Trophoblast cell (in vitro differentiated cells and primary cell): ENCODE data around the gene UBA3.

Source experiments
- DNase-seq, 2 donors: peaks; one replicate each; pipeline ENCODE4 v3.0.0-alpha.2; 2016
- H2AFZ ChIP-seq: 2 replicates; pipeline ENCODE4 v1.6.1; 2013; ENCODE audit warnings: low read length, moderate library complexity, mild to moderate bottlenecking; ENCODE audit not compliant: insufficient read depth, poor library complexity
- H2AK5ac ChIP-seq: 2 replicates; pipeline ENCODE4 v1.6.1; 2013; ENCODE audit warnings: mild to moderate bottlenecking, low read length
- H2BK120ac ChIP-seq: 2 replicates; pipeline ENCODE4 v1.6.1; 2013; ENCODE audit warnings: low read length, mild to moderate bottlenecking, moderate library complexity; ENCODE audit not compliant: insufficient read depth, poor library complexity
- H2BK12ac ChIP-seq: 2 replicates; pipeline ENCODE4 v1.6.1; 2013; ENCODE audit warnings: mild to moderate bottlenecking, low read length, moderate library complexity
- H2BK5ac ChIP-seq: 2 replicates; pipeline ENCODE4 v1.6.1; 2013; ENCODE audit warnings: low read length, low read depth, moderate library complexity, mild to moderate bottlenecking; ENCODE audit not compliant: poor library complexity
- H3K14ac ChIP-seq: 2 replicates; pipeline ENCODE4 v1.6.1; 2013; ENCODE audit warnings: mild to moderate bottlenecking, low read length
- H3K18ac ChIP-seq: 2 replicates; pipeline ENCODE4 v1.6.1; 2013; ENCODE audit warnings: mild to moderate bottlenecking, low read length
- H3K23ac ChIP-seq: 2 replicates; pipeline ENCODE4 v1.6.1; 2013; ENCODE audit warnings: low read length
- H3K27ac ChIP-seq: 2 replicates; pipeline ENCODE4 v1.5.1; 2013; ENCODE audit warnings: low read depth, mild to moderate bottlenecking, inconsistent platforms, low read length, moderate library complexity
- H3K27me3 ChIP-seq: 2 replicates; pipeline ENCODE4 v1.6.1; 2013; ENCODE audit warnings: inconsistent platforms, mild to moderate bottlenecking, low read length, moderate library complexity; ENCODE audit not compliant: insufficient read depth
- H3K36me3 ChIP-seq, 2 experiments: 1 replicate in 1 of 2; 2 replicates in 1 of 2; pipeline ENCODE4 v1.6.1; 2013; ENCODE audit warnings: low read length in 2 of 2, mild to moderate bottlenecking in 2 of 2, moderate library complexity in 1 of 2; ENCODE audit not compliant: insufficient read depth in 2 of 2, control insufficient read depth in 1 of 2
- H3K4ac ChIP-seq: 2 replicates; pipeline ENCODE4 v1.6.1; 2013; ENCODE audit warnings: low read depth, mild to moderate bottlenecking, low read length, moderate library complexity
- H3K4me1 ChIP-seq, 2 experiments: 1 replicate in 1 of 2; 2 replicates in 1 of 2; pipeline ENCODE4 v1.6.1; 2013; ENCODE audit warnings: low read length in 2 of 2, mild to moderate bottlenecking in 2 of 2, moderate library complexity in 1 of 2; ENCODE audit not compliant: insufficient read depth in 2 of 2, control insufficient read depth in 1 of 2
- H3K4me2 ChIP-seq: 2 replicates; pipeline ENCODE4 v1.6.1; 2013; ENCODE audit warnings: inconsistent platforms, mild to moderate bottlenecking, low read length, moderate library complexity
- H3K4me3 ChIP-seq: 2 replicates; pipeline ENCODE4 v1.5.1; 2013; ENCODE audit warnings: mild to moderate bottlenecking, low read depth, low read length, inconsistent platforms
- H3K79me1 ChIP-seq: one replicate; pipeline ENCODE4 v1.6.1; 2013; ENCODE audit warnings: low read length
- H3K79me2 ChIP-seq: 2 replicates; pipeline ENCODE4 v1.6.1; 2013; ENCODE audit warnings: low read length, mild to moderate bottlenecking; ENCODE audit not compliant: control insufficient read depth, insufficient read depth, poor library complexity
- H3K9ac ChIP-seq: 2 replicates; pipeline ENCODE4 v1.6.1; 2013; ENCODE audit warnings: mild to moderate bottlenecking, low read length
- H3K9me3 ChIP-seq: 2 replicates; pipeline ENCODE4 v1.6.1; 2013; ENCODE audit warnings: low read depth, mild to moderate bottlenecking, control low read depth, inconsistent platforms, low read length; ENCODE audit not compliant: insufficient read depth
- H4K12ac ChIP-seq: 2 replicates; pipeline ENCODE4 v1.6.1; 2013; ENCODE audit warnings: low read depth, mild to moderate bottlenecking, low read length, moderate library complexity
- H4K8ac ChIP-seq: 2 replicates; pipeline ENCODE4 v1.6.1; 2013; ENCODE audit warnings: low read depth, mild to moderate bottlenecking, low read length, moderate library complexity
- H4K91ac ChIP-seq: one replicate; pipeline ENCODE4 v1.6.1; 2013; ENCODE audit warnings: low read depth, mild to moderate bottlenecking, low read length, moderate library complexity
- WGBS: extraction: QIAGEN DNeasy Blood & Tissue Kit; methylation state at CpG from one replicate; pipeline ENCODE4 v1.1.7; 2013; ENCODE audit warnings: missing lambda C conversion rate; ENCODE audit not compliant: insufficient read length, insufficient coverage; ENCODE audit errors: extremely low coverage; 5-methylcytosine and 5-hydroxymethylcytosine counted together

UBA3 gene

GRCh38 chr3:69079269-69080159 lies 651 bp downstream of the UBA3 start:
- DNase-seq, result peak in 1 of 2 donors; percentile 34
- Histone ChIP-seq H3K4ac (peak overlapping the region; percentile 38), H3K36me3 (peaks cover 0 to 7% of the 10 kb centered on the region in 2 experiments), H3K27ac (peak overlapping the region; percentile 70), H2BK5ac (peak overlapping the region; percentile 60), H3K27me3 (no peaks in the 10 kb centered on the region), H3K23ac (no peak overlapping the region), H2AFZ (peak overlapping the region; percentile 45), H3K18ac (peak overlapping the region; percentile 73), H3K4me2 (peak overlapping the region; percentile 99), H2AK5ac (no peak overlapping the region), H3K4me3 (peak overlapping the region; percentile 90), H4K12ac (peak overlapping the region; percentile 77), H2BK12ac (peak overlapping the region; percentile 18), H3K79me1 (peaks cover 7% of the 10 kb centered on the region), H3K9ac (peak overlapping the region; percentile 94), H3K14ac (peak overlapping the region; percentile 89), H2BK120ac (peak overlapping the region; percentile 52), H4K8ac (peak overlapping the region; percentile 86), H3K4me1 (peaks cover 6 to 12% of the 10 kb centered on the region in 2 experiments), H4K91ac (peak overlapping the region; percentile 78), H3K79me2 (peaks cover 5% of the 10 kb centered on the region), H3K9me3 (no peaks in the 10 kb centered on the region)
- no CpG with 5 or more reads among the region's 29 CpGs for WGBS

GRCh38 chr3:69072928-69073327 lies 7.2 kb downstream of the UBA3 start:
- H3K23ac ChIP-seq, result no peak overlapping the region
- H3K14ac ChIP-seq, result no peak overlapping the region
- H4K91ac ChIP-seq, result no peak overlapping the region
- H2AFZ ChIP-seq, result no peak overlapping the region
- H2AK5ac ChIP-seq, result no peak overlapping the region
- no peak overlapping the region for H3K4me2 ChIP-seq
- H4K8ac ChIP-seq, result no peak overlapping the region
- no peak for DNase-seq
- no peak overlapping the region for H2BK120ac ChIP-seq
- H3K27ac ChIP-seq, result no peak overlapping the region
- no peaks in the 10 kb centered on the region for H3K4me1 ChIP-seq
- no peaks in the 10 kb centered on the region for H3K79me1 ChIP-seq
- H3K79me2 ChIP-seq, result no peaks in the 10 kb centered on the region
- H2BK5ac ChIP-seq, result no peak overlapping the region
- H3K9me3 ChIP-seq, result no peaks in the 10 kb centered on the region
- H3K18ac ChIP-seq, result no peak overlapping the region
- WGBS, result no CpG with 5 or more reads among the region's 3 CpGs
- no peak overlapping the region for H3K9ac ChIP-seq
- no peak overlapping the region for H4K12ac ChIP-seq
- no peak overlapping the region for H2BK12ac ChIP-seq
- H3K4ac ChIP-seq, result no peak overlapping the region
- no peak overlapping the region for H3K4me3 ChIP-seq
- no peaks in the 10 kb centered on the region for H3K27me3 ChIP-seq
- peaks cover 5 to 7% of the 10 kb centered on the region in 2 experiments for H3K36me3 ChIP-seq

- no peak overlapping the region for H4K12ac ChIP-seq
- H3K36me3 ChIP-seq, result peaks cover 5 to 9% of the 10 kb centered on the region in 2 experiments
These were observed 14.0 kb downstream of the UBA3 start for GRCh38 chr3:69066121-69066520.

GRCh38 chr3:69065318-69065964 lies 14.7 kb downstream of the UBA3 start:
- Histone ChIP-seq H3K9me3 (no peaks in the 10 kb centered on the region), H2AFZ (no peak overlapping the region), H4K91ac (no peak overlapping the region), H3K4me1 (no peaks in the 10 kb centered on the region), H2BK12ac (no peak overlapping the region), H2BK5ac (no peak overlapping the region), H3K4me2 (no peak overlapping the region), H3K27ac (no peak overlapping the region), H3K9ac (no peak overlapping the region), H3K36me3 (peaks cover 7 to 11% of the 10 kb centered on the region in 2 experiments), H3K4me3 (no peak overlapping the region), H3K18ac (no peak overlapping the region), H2BK120ac (no peak overlapping the region), H4K8ac (no peak overlapping the region), H3K79me1 (no peaks in the 10 kb centered on the region), H4K12ac (no peak overlapping the region), H3K27me3 (no peaks in the 10 kb centered on the region), H3K4ac (no peak overlapping the region), H3K23ac (no peak overlapping the region), H3K79me2 (no peaks in the 10 kb centered on the region), H2AK5ac (no peak overlapping the region), H3K14ac (no peak overlapping the region)
- WGBS, result no CpG with 5 or more reads among the region's 6 CpGs
- no peak for DNase-seq

More at GRCh38 chr3:69066121-69066520, 14.0 kb downstream of the UBA3 start:
- Histone ChIP-seq H3K18ac (no peak overlapping the region), H3K4me2 (no peak overlapping the region), H3K9ac (no peak overlapping the region), H3K23ac (no peak overlapping the region), H3K4me3 (no peak overlapping the region), H4K8ac (no peak overlapping the region), H3K4ac (no peak overlapping the region), H3K79me1 (no peaks in the 10 kb centered on the region), H3K27me3 (no peaks in the 10 kb centered on the region), H3K4me1 (no peaks in the 10 kb centered on the region), H3K14ac (no peak overlapping the region), H2AK5ac (no peak overlapping the region), H2BK120ac (no peak overlapping the region), H2BK5ac (no peak overlapping the region), H3K9me3 (no peaks in the 10 kb centered on the region), H3K27ac (no peak overlapping the region), H2BK12ac (no peak overlapping the region), H4K91ac (no peak overlapping the region), H3K79me2 (no peaks in the 10 kb centered on the region), H2AFZ (no peak overlapping the region)
- no peak for DNase-seq
- no CpG with 5 or more reads among the region's 4 CpGs for WGBS
